Trophoblast cell (in vitro differentiated cells and primary cell): ENCODE measurements around the gene DNMT3L.
"Not testable (repeated sequence)": the region's sequence is repeated elsewhere in the genome, so short reads cannot be mapped to it uniquely, and the experiment has no call there.

ENCODE experiments used
- DNase-seq, 2 donors: peaks; one replicate each; pipeline ENCODE4 v3.0.0-alpha.2; 2016
- H2AFZ ChIP-seq: 2 replicates; pipeline ENCODE4 v1.6.1; 2013; ENCODE audit warnings: low read length, moderate library complexity, mild to moderate bottlenecking; ENCODE audit not compliant: insufficient read depth, poor library complexity
- H2AK5ac ChIP-seq: 2 replicates; pipeline ENCODE4 v1.6.1; 2013; ENCODE audit warnings: mild to moderate bottlenecking, low read length
- H2BK120ac ChIP-seq: 2 replicates; pipeline ENCODE4 v1.6.1; 2013; ENCODE audit warnings: low read length, mild to moderate bottlenecking, moderate library complexity; ENCODE audit not compliant: insufficient read depth, poor library complexity
- H2BK12ac ChIP-seq: 2 replicates; pipeline ENCODE4 v1.6.1; 2013; ENCODE audit warnings: mild to moderate bottlenecking, low read length, moderate library complexity
- H2BK5ac ChIP-seq: 2 replicates; pipeline ENCODE4 v1.6.1; 2013; ENCODE audit warnings: low read length, low read depth, moderate library complexity, mild to moderate bottlenecking; ENCODE audit not compliant: poor library complexity
- H3K14ac ChIP-seq: 2 replicates; pipeline ENCODE4 v1.6.1; 2013; ENCODE audit warnings: mild to moderate bottlenecking, low read length
- H3K18ac ChIP-seq: 2 replicates; pipeline ENCODE4 v1.6.1; 2013; ENCODE audit warnings: mild to moderate bottlenecking, low read length
- H3K23ac ChIP-seq: 2 replicates; pipeline ENCODE4 v1.6.1; 2013; ENCODE audit warnings: low read length
- H3K27ac ChIP-seq: 2 replicates; pipeline ENCODE4 v1.5.1; 2013; ENCODE audit warnings: low read depth, mild to moderate bottlenecking, inconsistent platforms, low read length, moderate library complexity
- H3K27me3 ChIP-seq: 2 replicates; pipeline ENCODE4 v1.6.1; 2013; ENCODE audit warnings: inconsistent platforms, mild to moderate bottlenecking, low read length, moderate library complexity; ENCODE audit not compliant: insufficient read depth
- H3K36me3 ChIP-seq, 2 experiments: 1 replicate in 1 of 2; 2 replicates in 1 of 2; pipeline ENCODE4 v1.6.1; 2013; ENCODE audit warnings: low read length in 2 of 2, mild to moderate bottlenecking in 2 of 2, moderate library complexity in 1 of 2; ENCODE audit not compliant: insufficient read depth in 2 of 2, control insufficient read depth in 1 of 2
- H3K4ac ChIP-seq: 2 replicates; pipeline ENCODE4 v1.6.1; 2013; ENCODE audit warnings: low read depth, mild to moderate bottlenecking, low read length, moderate library complexity
- H3K4me1 ChIP-seq, 2 experiments: 1 replicate in 1 of 2; 2 replicates in 1 of 2; pipeline ENCODE4 v1.6.1; 2013; ENCODE audit warnings: low read length in 2 of 2, mild to moderate bottlenecking in 2 of 2, moderate library complexity in 1 of 2; ENCODE audit not compliant: insufficient read depth in 2 of 2, control insufficient read depth in 1 of 2
- H3K4me2 ChIP-seq: 2 replicates; pipeline ENCODE4 v1.6.1; 2013; ENCODE audit warnings: inconsistent platforms, mild to moderate bottlenecking, low read length, moderate library complexity
- H3K4me3 ChIP-seq: 2 replicates; pipeline ENCODE4 v1.5.1; 2013; ENCODE audit warnings: mild to moderate bottlenecking, low read depth, low read length, inconsistent platforms
- H3K79me1 ChIP-seq: one replicate; pipeline ENCODE4 v1.6.1; 2013; ENCODE audit warnings: low read length
- H3K79me2 ChIP-seq: 2 replicates; pipeline ENCODE4 v1.6.1; 2013; ENCODE audit warnings: low read length, mild to moderate bottlenecking; ENCODE audit not compliant: control insufficient read depth, insufficient read depth, poor library complexity
- H3K9ac ChIP-seq: 2 replicates; pipeline ENCODE4 v1.6.1; 2013; ENCODE audit warnings: mild to moderate bottlenecking, low read length
- H3K9me3 ChIP-seq: 2 replicates; pipeline ENCODE4 v1.6.1; 2013; ENCODE audit warnings: low read depth, mild to moderate bottlenecking, control low read depth, inconsistent platforms, low read length; ENCODE audit not compliant: insufficient read depth
- H4K12ac ChIP-seq: 2 replicates; pipeline ENCODE4 v1.6.1; 2013; ENCODE audit warnings: low read depth, mild to moderate bottlenecking, low read length, moderate library complexity
- H4K8ac ChIP-seq: 2 replicates; pipeline ENCODE4 v1.6.1; 2013; ENCODE audit warnings: low read depth, mild to moderate bottlenecking, low read length, moderate library complexity
- H4K91ac ChIP-seq: one replicate; pipeline ENCODE4 v1.6.1; 2013; ENCODE audit warnings: low read depth, mild to moderate bottlenecking, low read length, moderate library complexity
- WGBS: extraction: QIAGEN DNeasy Blood & Tissue Kit; methylation state at CpG from one replicate; pipeline ENCODE4 v1.1.7; 2013; ENCODE audit warnings: missing lambda C conversion rate; ENCODE audit not compliant: insufficient read length, insufficient coverage; ENCODE audit errors: extremely low coverage; 5-methylcytosine and 5-hydroxymethylcytosine counted together

Gene DNMT3L

GRCh38 chr21:44206187-44206586, 55.5 kb downstream of the DNMT3L start:
- not testable (repeated sequence) for H3K14ac ChIP-seq, H3K4me1 ChIP-seq, H2AK5ac ChIP-seq, H3K27me3 ChIP-seq, H3K79me1 ChIP-seq, H3K4ac ChIP-seq, H3K27ac ChIP-seq, H2BK120ac ChIP-seq, H3K9me3 ChIP-seq, H2BK12ac ChIP-seq, H3K4me3 ChIP-seq, H2AFZ ChIP-seq, H4K91ac ChIP-seq, H3K4me2 ChIP-seq, H3K23ac ChIP-seq, H3K18ac ChIP-seq, H3K79me2 ChIP-seq, H4K12ac ChIP-seq, H4K8ac ChIP-seq, DNase-seq, H3K36me3 ChIP-seq, H2BK5ac ChIP-seq, H3K9ac ChIP-seq
- no CpG with 5 or more reads among the region's 24 CpGs for WGBS

- H2AK5ac ChIP-seq, H2BK120ac ChIP-seq, H3K36me3 ChIP-seq, H3K79me1 ChIP-seq, H3K4me3 ChIP-seq, DNase-seq, H2AFZ ChIP-seq, H3K18ac ChIP-seq, H4K8ac ChIP-seq, H3K9me3 ChIP-seq, H2BK12ac ChIP-seq, H3K4me2 ChIP-seq, H4K12ac ChIP-seq, H4K91ac ChIP-seq, H3K9ac ChIP-seq, H3K4me1 ChIP-seq, H3K23ac ChIP-seq, H3K27ac ChIP-seq, H3K4ac ChIP-seq, H3K27me3 ChIP-seq, H3K14ac ChIP-seq, H2BK5ac ChIP-seq, H3K79me2 ChIP-seq: not testable (repeated sequence)
- WGBS: no CpG with 5 or more reads among the region's 30 CpGs
Observed at GRCh38 chr21:44202590-44203299, 59.0 kb downstream of the DNMT3L start.

- not testable (repeated sequence) for H4K12ac ChIP-seq, H2AFZ ChIP-seq, H2BK12ac ChIP-seq, H4K91ac ChIP-seq, H3K4ac ChIP-seq, H2BK120ac ChIP-seq, H3K23ac ChIP-seq, H3K4me3 ChIP-seq, H3K79me1 ChIP-seq, H3K27ac ChIP-seq, H4K8ac ChIP-seq, H3K9me3 ChIP-seq, H2BK5ac ChIP-seq, DNase-seq, H2AK5ac ChIP-seq, H3K27me3 ChIP-seq, H3K18ac ChIP-seq, H3K14ac ChIP-seq, H3K4me2 ChIP-seq, H3K79me2 ChIP-seq, H3K9ac ChIP-seq, H3K4me1 ChIP-seq, H3K36me3 ChIP-seq
- no CpG with 5 or more reads among the region's 11 CpGs for WGBS
Observed at GRCh38 chr21:44199997-44200396, 61.7 kb downstream of the DNMT3L start.

DNA sequence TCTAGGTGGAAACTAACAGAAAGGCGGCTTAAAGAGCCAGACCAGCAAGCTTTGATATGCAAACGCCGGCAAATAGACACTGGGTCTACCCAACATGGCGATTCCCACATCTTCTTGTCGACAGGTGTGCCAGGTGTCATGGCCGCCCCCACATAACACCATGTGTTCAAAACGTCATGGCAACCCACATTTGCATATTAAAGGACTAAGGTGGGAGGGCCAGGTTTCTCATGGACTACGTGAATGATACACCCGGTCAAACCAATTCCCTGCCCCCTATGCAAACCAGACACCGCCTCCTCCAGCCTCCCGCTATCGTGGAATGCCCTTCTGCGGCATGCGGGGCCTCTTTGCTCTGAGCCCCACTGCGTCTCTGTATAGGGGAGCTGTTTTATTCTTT, 62.2 kb downstream of the DNMT3L start:
- H3K27ac ChIP-seq: no peak overlapping the region
- DNase-seq: no peak
- H4K8ac ChIP-seq: no peak overlapping the region
- WGBS: no CpG with 5 or more reads among the region's 15 CpGs
- H3K9me3 ChIP-seq: no peaks in the 10 kb centered on the region
- H3K9ac ChIP-seq: no peak overlapping the region
- no peaks in the 10 kb centered on the region for H3K79me2 ChIP-seq
- no peaks in the 10 kb centered on the region for H3K27me3 ChIP-seq
- no peaks in the 10 kb centered on the region for H3K4me1 ChIP-seq
- H3K4me3 ChIP-seq: no peak overlapping the region
- H3K4ac ChIP-seq: no peak overlapping the region
- no peak overlapping the region for H2BK12ac ChIP-seq
- H2BK120ac ChIP-seq: no peak overlapping the region
- H2AK5ac ChIP-seq: no peak overlapping the region
- H3K23ac ChIP-seq: no peak overlapping the region
- no peak overlapping the region for H2BK5ac ChIP-seq
- H3K79me1 ChIP-seq: no peaks in the 10 kb centered on the region
- no peak overlapping the region for H4K91ac ChIP-seq
- no peak overlapping the region for H3K4me2 ChIP-seq
- no peak overlapping the region for H4K12ac ChIP-seq
- H3K18ac ChIP-seq: no peak overlapping the region
- H3K14ac ChIP-seq: no peak overlapping the region
- no peak overlapping the region for H2AFZ ChIP-seq
- H3K36me3 ChIP-seq: no peaks in the 10 kb centered on the region
